HL-60 (cell line): ENCODE results near the gene AMMECR1.

Experiments used
- CTCF ChIP-seq: IDR thresholded peaks from one replicate; pipeline ENCODE4 v1.5.1; 2011; ENCODE audit warnings: low read length, control low read depth, inconsistent platforms; ENCODE audit not compliant: insufficient read depth
- GABPA ChIP-seq: IDR thresholded peaks from 2 replicates; pipeline ENCODE4 v1.6.1; 2012; ENCODE audit warnings: low read depth
- POLR2AphosphoS5 ChIP-seq: IDR thresholded peaks from 2 replicates; pipeline ENCODE4 v1.6.1; 2012; ENCODE audit warnings: low read depth
- REST ChIP-seq: IDR thresholded peaks from 2 replicates; pipeline ENCODE4 v1.6.1; 2012; ENCODE audit warnings: low read depth; ENCODE audit not compliant: insufficient replicate concordance
- SPI1 ChIP-seq: IDR thresholded peaks from 2 replicates; pipeline ENCODE4 v1.6.1; 2012; ENCODE audit warnings: low read depth, mild to moderate bottlenecking, borderline replicate concordance

- no peak for TF ChIP-seq CTCF
- TF ChIP-seq REST: no peak
- TF ChIP-seq POLR2AphosphoS5: no peak
- TF ChIP-seq SPI1: no peak
- no peak for TF ChIP-seq GABPA
These were observed 58.8 kb downstream of the AMMECR1 start for GRCh38 chrX:110259117-110259516.
